Loucy (cell line): Measurements from ENCODE around the gene SLCO4A1.

Experiments used
- H2AFZ ChIP-seq: fragments of 200-600 bp; sonication (generic); 2 replicates; pipeline ENCODE4 v1.6.0; 2016; ENCODE audit warnings: antibody characterized with exemption, mild to moderate bottlenecking, low read length, moderate library complexity
- H3F3A ChIP-seq: fragments of 200-600 bp; 2 replicates; pipeline ENCODE4 v1.6.0; 2016; ENCODE audit warnings: antibody characterized with exemption, low read depth, mild to moderate bottlenecking
- H3K27me3 ChIP-seq: fragments of 200-600 bp; sonication (generic); 2 replicates; pipeline ENCODE4 v1.6.1; 2014; ENCODE audit warnings: low read length, mild to moderate bottlenecking; ENCODE audit not compliant: insufficient read depth, poor library complexity, severe bottlenecking
- H3K36me3 ChIP-seq: fragments of 200-600 bp; sonication (generic); 2 replicates; pipeline ENCODE4 v1.6.1; 2016; ENCODE audit warnings: low read length; ENCODE audit not compliant: insufficient read depth
- H3K4me1 ChIP-seq: fragments of 200-600 bp; sonication (generic); 2 replicates; pipeline ENCODE4 v1.5.1; 2014; ENCODE audit warnings: low read length, mild to moderate bottlenecking; ENCODE audit not compliant: insufficient read depth, poor library complexity, severe bottlenecking
- H3K4me2 ChIP-seq: fragments of 200-600 bp; sonication (generic); 2 replicates; pipeline ENCODE4 v1.6.0; 2014; ENCODE audit warnings: antibody characterized with exemption, low read length, low read depth, mild to moderate bottlenecking; ENCODE audit not compliant: poor library complexity, severe bottlenecking
- H3K4me3 ChIP-seq: fragments of 200-600 bp; sonication (generic); 2 replicates; pipeline ENCODE4 v1.5.1; 2014; ENCODE audit warnings: low read length, mild to moderate bottlenecking, mixed read lengths; ENCODE audit not compliant: poor library complexity, severe bottlenecking
- H3K79me2 ChIP-seq: fragments of 200-600 bp; sonication (generic); 2 replicates; pipeline ENCODE4 v1.6.1; 2014; ENCODE audit warnings: low read length; ENCODE audit not compliant: insufficient read depth
- H3K9ac ChIP-seq: fragments of 200-600 bp; sonication (generic); 2 replicates; pipeline ENCODE4 v1.6.0; 2014; ENCODE audit warnings: mild to moderate bottlenecking, low read depth, low read length, moderate library complexity; ENCODE audit not compliant: poor library complexity, severe bottlenecking
- H3K9me2 ChIP-seq: fragments of 200-600 bp; sonication (generic); replicated peaks from 2 replicates; pipeline ENCODE4 v1.6.1; 2016; ENCODE audit warnings: low read depth, low read length, mixed read lengths
- H3K9me3 ChIP-seq: fragments of 200-600 bp; sonication (generic); 2 replicates; pipeline ENCODE4 v1.6.1; 2014; ENCODE audit warnings: mild to moderate bottlenecking, antibody characterized with exemption, low read length, low read depth; ENCODE audit not compliant: insufficient read depth
- H4K20me1 ChIP-seq: fragments of 200-600 bp; sonication (generic); 2 replicates; pipeline ENCODE4 v1.6.0; 2014; ENCODE audit warnings: antibody characterized with exemption, low read length, mild to moderate bottlenecking; ENCODE audit not compliant: insufficient read depth, poor library complexity, severe bottlenecking
- CTCF ChIP-seq: fragments of 200-600 bp; sonication (generic); conservative IDR thresholded peaks from 2 replicates; pipeline ENCODE4 v1.5.1; 2014; ENCODE audit warnings: mild to moderate bottlenecking, antibody characterized with exemption, low read length
- EZH2phosphoT487 ChIP-seq: fragments of 200-600 bp; IDR thresholded peaks from 2 replicates; pipeline ENCODE4 v1.6.1; 2018; ENCODE audit warnings: antibody characterized with exemption, mild to moderate bottlenecking, moderate library complexity, borderline replicate concordance

SLCO4A1 gene

GRCh38 chr20:62675877-62676260, 33.6 kb downstream of the SLCO4A1 start:
- Histone ChIP-seq H3K9ac (no peak overlapping the region), H3K27me3 (no peaks in the 10 kb centered on the region), H3K4me1 (peaks cover 22% of the 10 kb centered on the region), H3F3A (no peaks in the 10 kb centered on the region), H3K9me2 (no peaks in the 10 kb centered on the region), H3K4me3 (no peak overlapping the region), H4K20me1 (no peaks in the 10 kb centered on the region), H3K9me3 (no peaks in the 10 kb centered on the region; the same call in 1 of the 2 replicates), H3K79me2 (no peaks in the 10 kb centered on the region), H3K4me2 (no peak overlapping the region), H2AFZ (no peak overlapping the region), H3K36me3 (no peaks in the 10 kb centered on the region; the same call in 1 of the 2 replicates)
- TF ChIP-seq CTCF (no peak), EZH2phosphoT487 (no peak)

GRCh38 chr20:62676976-62677375, 34.7 kb downstream of the SLCO4A1 start:
- Histone ChIP-seq H3K4me2 (no peak overlapping the region), H3K27me3 (no peaks in the 10 kb centered on the region), H3K36me3 (no peaks in the 10 kb centered on the region), H3K4me1 (peaks cover 22% of the 10 kb centered on the region), H3K9me3 (no peaks in the 10 kb centered on the region; the same call in 1 of the 2 replicates), H3K9me2 (no peaks in the 10 kb centered on the region), H4K20me1 (no peaks in the 10 kb centered on the region), H3F3A (no peaks in the 10 kb centered on the region), H3K9ac (no peak overlapping the region), H2AFZ (no peak overlapping the region), H3K79me2 (no peaks in the 10 kb centered on the region), H3K4me3 (no peak overlapping the region)
- no peak for TF ChIP-seq EZH2phosphoT487
- no peak for TF ChIP-seq CTCF

- Histone ChIP-seq H4K20me1 (no peaks in the 10 kb centered on the region), H3K27me3 (no peaks in the 10 kb centered on the region), H3K36me3 (no peaks in the 10 kb centered on the region), H3K4me2 (no peak overlapping the region), H3K79me2 (no peaks in the 10 kb centered on the region), H3F3A (no peaks in the 10 kb centered on the region), H3K9me2 (no peaks in the 10 kb centered on the region), H3K4me3 (no peak overlapping the region), H2AFZ (no peak overlapping the region), H3K9ac (peak overlapping the region; percentile 35), H3K4me1 (peaks cover 22% of the 10 kb centered on the region), H3K9me3 (no peaks in the 10 kb centered on the region; the same call in 1 of the 2 replicates)
- TF ChIP-seq CTCF (no peak), EZH2phosphoT487 (no peak)
Observed at GRCh38 chr20:62677678-62678077, 35.4 kb downstream of the SLCO4A1 start.
